AG09319 (cell line): Measurements from ENCODE around the gene CNOT1.

Source experiments
- DNase-seq: peaks from one replicate; pipeline ENCODE4 v3.0.0-alpha.2; 2010; ENCODE audit warnings: low read depth; ENCODE audit errors: extremely low read depth
- TF ChIP-seq, protein P1 (sequence below): IDR thresholded peaks from 2 replicates; pipeline ENCODE4 v1.5.1; 2011; ENCODE audit warnings: low read depth, mild to moderate bottlenecking, inconsistent platforms, low read length, moderate library complexity

CNOT1 gene

DNA sequence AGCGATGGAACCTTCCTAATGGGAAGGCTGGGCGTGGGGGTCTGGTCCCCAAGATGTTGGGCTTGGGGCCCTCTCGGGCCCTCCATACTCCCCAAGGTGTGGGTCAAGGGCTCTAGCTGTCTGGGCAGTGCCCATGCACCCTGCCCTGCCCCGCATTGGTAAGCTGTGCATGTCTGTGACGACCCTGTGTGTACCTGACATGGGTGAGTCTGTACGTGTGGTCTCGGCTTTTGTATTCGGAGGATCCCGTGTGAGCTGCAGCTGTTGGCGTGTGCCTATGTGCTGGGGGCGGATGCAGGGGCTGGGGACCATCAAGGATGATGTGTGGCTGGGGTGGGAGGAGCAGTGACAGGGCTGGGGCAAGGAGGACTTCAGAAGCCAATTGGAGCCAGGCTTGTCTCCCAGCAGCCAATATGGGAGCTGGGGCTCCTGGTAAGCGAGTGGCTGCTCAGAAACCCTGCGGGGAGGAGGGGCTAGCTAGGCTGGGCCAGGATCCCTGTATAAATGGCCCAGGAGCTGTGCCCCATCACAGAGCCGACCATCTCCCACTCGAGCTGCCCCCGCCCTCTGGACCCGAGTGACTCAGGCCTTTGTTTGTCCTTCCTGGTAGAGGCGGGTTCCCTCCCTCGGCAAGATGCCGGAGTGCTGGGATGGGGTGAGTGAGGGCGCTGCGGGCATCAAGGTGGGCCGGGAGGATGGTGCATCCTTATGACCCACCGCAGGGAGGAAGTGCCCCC, 129.8 kb downstream of the CNOT1 start, which contains the start of gene NDRG4:
Gene NDRG4 (plus strand): TSS at position 529 of the 737 bp plus-strand sequence. CDS start 106 bp downstream, at position 635.
- TF ChIP-seq, protein P1, sequence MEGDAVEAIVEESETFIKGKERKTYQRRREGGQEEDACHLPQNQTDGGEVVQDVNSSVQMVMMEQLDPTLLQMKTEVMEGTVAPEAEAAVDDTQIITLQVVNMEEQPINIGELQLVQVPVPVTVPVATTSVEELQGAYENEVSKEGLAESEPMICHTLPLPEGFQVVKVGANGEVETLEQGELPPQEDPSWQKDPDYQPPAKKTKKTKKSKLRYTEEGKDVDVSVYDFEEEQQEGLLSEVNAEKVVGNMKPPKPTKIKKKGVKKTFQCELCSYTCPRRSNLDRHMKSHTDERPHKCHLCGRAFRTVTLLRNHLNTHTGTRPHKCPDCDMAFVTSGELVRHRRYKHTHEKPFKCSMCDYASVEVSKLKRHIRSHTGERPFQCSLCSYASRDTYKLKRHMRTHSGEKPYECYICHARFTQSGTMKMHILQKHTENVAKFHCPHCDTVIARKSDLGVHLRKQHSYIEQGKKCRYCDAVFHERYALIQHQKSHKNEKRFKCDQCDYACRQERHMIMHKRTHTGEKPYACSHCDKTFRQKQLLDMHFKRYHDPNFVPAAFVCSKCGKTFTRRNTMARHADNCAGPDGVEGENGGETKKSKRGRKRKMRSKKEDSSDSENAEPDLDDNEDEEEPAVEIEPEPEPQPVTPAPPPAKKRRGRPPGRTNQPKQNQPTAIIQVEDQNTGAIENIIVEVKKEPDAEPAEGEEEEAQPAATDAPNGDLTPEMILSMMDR: no peak
- DNase-seq: peak; percentile 60

DNA sequence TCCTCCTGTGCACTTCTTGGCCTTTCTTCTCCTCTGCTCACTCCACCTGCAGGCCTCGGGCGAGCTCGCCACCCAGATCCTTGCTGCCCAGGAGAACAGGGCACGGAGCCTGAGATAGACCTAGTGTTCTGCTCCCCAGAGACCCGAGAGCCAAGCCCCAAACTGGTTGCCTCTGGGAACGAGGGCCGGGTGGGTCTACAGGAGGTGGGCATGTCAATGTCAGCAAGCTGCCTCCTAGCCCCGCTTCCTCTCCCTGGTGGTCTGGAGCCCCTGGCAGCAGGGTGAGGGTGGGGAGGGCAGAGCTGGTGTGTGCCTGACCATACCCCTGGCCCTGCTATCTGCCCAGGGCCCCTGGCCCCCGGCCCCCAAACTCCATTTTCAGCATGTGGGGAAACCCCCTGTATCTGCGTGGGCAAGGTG, 130.5 kb downstream of the CNOT1 start:
- TF ChIP-seq, protein P1: no peak
- no peak for DNase-seq

DNA sequence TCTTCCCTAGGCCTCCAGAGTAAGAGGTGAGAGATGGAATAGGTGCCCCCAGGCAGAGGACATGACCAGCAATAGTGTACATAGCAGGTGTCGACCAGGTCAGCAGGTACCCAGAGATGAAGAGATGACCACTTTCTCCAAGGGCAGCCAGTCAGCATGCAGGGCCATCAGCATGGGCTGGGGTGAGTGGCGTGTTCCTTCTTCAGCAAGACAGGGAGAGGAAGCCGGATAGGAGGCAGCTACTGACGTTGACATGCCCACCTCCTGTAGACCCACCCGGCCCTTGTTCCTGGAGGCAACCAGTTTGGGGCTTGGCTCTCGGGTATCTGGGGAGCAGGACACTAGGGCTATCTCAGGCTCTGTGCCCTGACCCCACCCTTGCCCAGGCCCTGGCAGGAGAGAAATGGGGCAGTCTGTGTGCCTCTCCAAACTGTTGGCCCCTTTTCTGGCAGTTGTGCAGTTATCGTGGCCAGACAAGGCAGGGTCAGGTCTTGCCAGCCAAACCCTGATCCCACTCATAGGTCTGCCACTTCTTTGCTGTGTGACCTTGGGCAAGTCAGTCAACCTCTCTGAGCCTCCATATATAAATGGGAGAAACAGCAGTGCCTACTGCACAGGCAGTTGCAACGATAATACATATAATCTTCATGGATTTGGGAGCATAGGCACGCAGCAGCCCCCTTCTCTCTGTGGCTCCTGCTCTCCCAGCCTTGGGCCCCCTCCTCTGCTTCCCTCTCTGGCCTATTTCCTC, 131.1 kb downstream of the CNOT1 start:
- TF ChIP-seq, protein P1: no peak
- no peak for DNase-seq

DNA sequence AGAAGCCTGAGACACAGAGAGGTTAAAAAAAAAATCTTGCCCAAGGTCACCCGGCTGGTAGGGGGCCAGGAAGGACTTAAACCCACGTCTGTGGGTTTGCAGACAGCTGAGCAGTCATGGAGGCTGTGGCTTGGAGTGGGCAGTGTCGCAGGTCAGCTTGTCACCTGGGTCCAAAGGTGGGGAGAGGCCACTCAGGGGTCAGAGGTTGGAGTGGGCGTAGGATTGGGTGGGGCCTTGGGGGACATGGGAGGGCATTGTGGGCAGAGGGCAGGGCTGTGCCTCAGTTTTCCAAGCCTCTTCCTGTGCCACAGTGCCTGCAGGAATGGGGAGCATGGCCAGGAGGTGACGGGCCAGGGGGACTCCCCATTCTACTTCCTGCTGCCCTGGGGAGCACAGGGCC, 131.7 kb downstream of the CNOT1 start:
- DNase-seq: no peak
- TF ChIP-seq, protein P1: no peak

DNA sequence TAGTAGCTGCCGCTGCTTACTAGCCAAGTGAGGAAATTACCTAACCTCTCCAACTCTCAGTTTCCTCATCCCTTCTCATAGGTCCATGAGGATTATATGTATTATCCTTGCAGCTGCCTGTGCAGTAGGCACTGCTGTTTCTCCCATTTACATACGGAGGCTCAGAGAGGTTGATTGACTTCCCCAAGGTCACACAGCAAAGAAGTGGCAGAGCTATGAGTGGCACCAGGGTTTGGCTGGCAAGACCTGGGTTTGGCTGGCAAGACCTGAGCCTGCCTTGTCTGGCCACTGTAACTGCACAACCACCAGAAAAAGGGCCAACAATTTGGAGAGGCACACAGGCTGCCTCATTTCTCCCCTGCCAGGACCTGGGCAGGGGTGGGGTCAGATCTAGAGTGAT, 132.2 kb downstream of the CNOT1 start:
- TF ChIP-seq, protein P1: no peak

DNA sequence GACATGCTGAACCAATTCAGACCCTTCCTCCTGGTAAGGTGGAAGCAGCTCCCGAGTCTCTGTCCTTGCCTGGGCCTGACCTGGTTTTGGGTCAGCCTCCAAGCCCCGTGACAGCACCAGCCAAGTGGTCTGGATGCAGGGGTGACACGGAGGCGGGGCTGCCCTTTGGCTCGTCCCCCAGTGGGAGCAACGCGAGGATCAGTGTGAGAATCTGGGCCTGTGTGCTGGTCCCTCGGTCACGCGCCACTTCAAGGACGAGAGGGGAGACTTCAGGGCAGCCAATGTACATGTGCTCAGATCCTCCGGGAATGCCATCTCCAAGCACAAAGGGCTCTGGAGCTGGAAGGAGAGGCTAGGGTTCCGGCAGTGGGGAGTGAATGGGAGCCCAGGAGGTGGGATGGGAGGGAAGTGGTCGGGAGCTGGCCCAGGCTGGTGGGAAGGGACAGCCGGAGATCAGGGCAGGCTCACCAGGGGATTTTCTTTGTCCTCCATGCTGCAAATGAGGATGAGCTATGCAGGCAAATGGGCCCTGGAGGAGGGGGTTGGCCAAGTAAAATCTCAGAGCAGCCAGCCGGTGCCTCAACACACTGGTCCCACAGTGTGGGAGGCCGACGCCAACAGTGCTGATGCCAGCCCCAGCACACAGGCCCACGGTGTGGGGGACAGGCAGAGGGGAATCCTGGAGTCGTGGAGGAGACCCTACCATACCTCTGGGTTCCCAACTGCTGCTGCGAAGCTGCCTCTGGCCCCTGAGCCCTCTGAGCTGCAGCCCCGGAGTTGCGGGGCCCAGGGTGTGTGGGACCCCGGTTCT, 133.9 kb downstream of the CNOT1 start:
- DNase-seq: no peak
- TF ChIP-seq, protein P1: no peak

More for the DNA sequence above, 132.2 kb downstream of the CNOT1 start:
- no peak for DNase-seq
